PC-3 (cell line): ENCODE results near the gene NLGN1. TPM values are rescaled to one million over a fixed set of nuclear protein-coding genes. Genes with fewer than 3 reads are reported as not detected.

Experiments
- ATAC-seq: fragments of 200-7000 bp; cut with Tn5 transposase; 2 replicates; pipeline ENCODE4 v1.9.1; 2020; ENCODE audit warnings: mild to moderate bottlenecking, moderate library complexity
- BruUV-seq: library from RNA; stranded (reverse); fragments of 400-500 nt; replicated peaks from 2 replicates; lab custom pipeline; 2021; lab: Mats Ljungman, UMichigan
- CTCF ChIA-PET: fragments of 300-600 bp; sonication (Branson Sonifier 250); formaldehyde crosslinking; loops from one replicate; lab custom pipeline; 2022; ENCODE audit warnings: antibody characterized with exemption; lab: Charles Lee
- POLR2A ChIA-PET: fragments of 300-600 bp; sonication (Branson Sonifier 250); formaldehyde crosslinking; loops from one replicate; lab custom pipeline; 2022; ENCODE audit warnings: antibody characterized with exemption; ENCODE audit not compliant: unreplicated experiment; lab: Charles Lee
- DNase-seq: peaks from one replicate; pipeline ENCODE4 v3.0.0-alpha.2; 2015
- H2AFZ ChIP-seq: fragments of 300-600 bp; sonication (generic); 2 replicates; pipeline ENCODE4 v1.6.0; 2016; ENCODE audit warnings: antibody characterized with exemption, low read length
- H3F3A ChIP-seq: fragments of 300-600 bp; sonication (generic); one replicate; pipeline ENCODE4 v1.6.0; 2017; ENCODE audit warnings: antibody characterized with exemption, low read length, control low read depth, mild to moderate bottlenecking; ENCODE audit not compliant: unreplicated experiment
- H3K27ac ChIP-seq: fragments of 300-600 bp; sonication (generic); 2 replicates; pipeline ENCODE4 v1.5.1; 2016; ENCODE audit warnings: mild to moderate bottlenecking, low read length
- H3K27me3 ChIP-seq: fragments of 300-600 bp; sonication (generic); 2 replicates; pipeline ENCODE4 v1.6.1; 2016; ENCODE audit warnings: low read length, mixed read lengths
- H3K36me3 ChIP-seq: fragments of 300-600 bp; sonication (generic); 2 replicates; pipeline ENCODE4 v1.6.1; 2016; ENCODE audit warnings: low read depth, mixed run types, low read length, mixed read lengths
- H3K4me1 ChIP-seq: fragments of 300-600 bp; sonication (generic); 2 replicates; pipeline ENCODE4 v1.5.1; 2016; ENCODE audit warnings: low read length; ENCODE audit not compliant: insufficient read depth
- H3K4me2 ChIP-seq: fragments of 300-600 bp; sonication (generic); 2 replicates; pipeline ENCODE4 v1.6.0; 2016; ENCODE audit warnings: low read length
- H3K4me3 ChIP-seq: fragments of 300-600 bp; sonication (generic); 2 replicates; pipeline ENCODE4 v1.5.1; 2016; ENCODE audit warnings: mild to moderate bottlenecking, low read length, mixed read lengths
- H3K79me2 ChIP-seq: fragments of 300-600 bp; sonication (generic); 2 replicates; pipeline ENCODE4 v1.6.1; 2017; ENCODE audit warnings: low read length, mixed read lengths
- H3K9ac ChIP-seq: fragments of 300-600 bp; sonication (generic); 2 replicates; pipeline ENCODE4 v1.6.0; 2016; ENCODE audit warnings: mild to moderate bottlenecking, low read length
- H3K9me2 ChIP-seq: fragments of 300-600 bp; sonication (generic); replicated peaks from 2 replicates; pipeline ENCODE4 v1.6.1; 2016; ENCODE audit warnings: mixed run types, low read length, mixed read lengths
- H3K9me3 ChIP-seq: fragments of 300-600 bp; sonication (generic); 2 replicates; pipeline ENCODE4 v1.6.1; 2016; ENCODE audit warnings: low read length, mixed read lengths
- H4K20me1 ChIP-seq: fragments of 300-600 bp; sonication (generic); 2 replicates; pipeline ENCODE4 v1.6.1; 2016; ENCODE audit warnings: low read length, mixed read lengths
- CTCF ChIP-seq: fragments of 300-600 bp; sonication (generic); conservative IDR thresholded peaks from 2 replicates; pipeline ENCODE4 v1.5.1; 2017; ENCODE audit warnings: antibody characterized with exemption, low read depth, mild to moderate bottlenecking, low read length
- EZH2 ChIP-seq: fragments of 300-600 bp; sonication (generic); IDR thresholded peaks from one replicate; pipeline ENCODE4 v1.6.1; 2017; ENCODE audit warnings: antibody characterized with exemption, mild to moderate bottlenecking, low read length; ENCODE audit not compliant: unreplicated experiment
- EZH2phosphoT487 ChIP-seq: fragments of 300-600 bp; sonication (generic); IDR thresholded peaks from 2 replicates; pipeline ENCODE4 v1.6.1; 2018; ENCODE audit warnings: mild to moderate bottlenecking, antibody characterized with exemption, low read length, borderline replicate concordance
- intact Hi-C: fragments of 100-400 bp; cut with micrococcal nuclease; formaldehyde crosslinking; loops from 2 replicates; pipeline ENCODE4 v1.9.0; 2023
- total RNA-seq: library from RNA; depleted of rRNA; stranded (reverse); fragments of >200 nt; gene quantifications from 2 replicates; pipeline ENCODE4 v1.2.3, GENCODE V29; 2014

NLGN1 gene
- total RNA-seq, 1 experiment from 2014 or later: 0.77 TPM

GRCh38 chr3:173395073-173395411 is 2.5 kb upstream of the NLGN1 start:
- no peaks in the 10 kb centered on the region for H3K9me2 ChIP-seq
- peak overlapping the region; percentile 19; the same call in 1 of the 2 replicates for H3K27ac ChIP-seq
- H3K79me2 ChIP-seq: no peaks in the 10 kb centered on the region
- H3F3A ChIP-seq: no peaks in the 10 kb centered on the region
- H3K4me1 ChIP-seq: peaks cover 14% of the 10 kb centered on the region; the same call in 1 of the 2 replicates
- H2AFZ ChIP-seq: peak overlapping the region; percentile 82
- TF ChIP-seq EZH2 (no peak), EZH2phosphoT487 (no peak), CTCF (no peak)
- H3K36me3 ChIP-seq: no peaks in the 10 kb centered on the region
- H3K4me2 ChIP-seq: peak overlapping the region; percentile 85
- DNase-seq: peak; percentile 52
- BruUV-seq: no TSS peak
- POLR2A ChIA-PET: no interaction called here
- H3K4me3 ChIP-seq: peak overlapping the region; percentile 69
- peak overlapping the region; percentile 6; the same call in 1 of the 2 replicates for H3K9ac ChIP-seq
- H3K9me3 ChIP-seq: no peaks in the 10 kb centered on the region
- intact Hi-C loops: loop anchor here (10.0 kb wide), 1 partner anchor 560 kb away; no protein-coding TSS in a partner anchor
- H4K20me1 ChIP-seq: 0 out of 2 replicates have a peak, but pooled peaks cover 4% of the 10 kb centered on the region
- peak; percentile 48 for ATAC-seq
- CTCF ChIA-PET: no interaction called here
- peaks cover 70% of the 10 kb centered on the region for H3K27me3 ChIP-seq

- Histone ChIP-seq H3K27me3 (peaks cover 74% of the 10 kb centered on the region), H3K9me3 (no peaks in the 10 kb centered on the region), H3F3A (no peaks in the 10 kb centered on the region), H3K4me3 (peak overlapping the region; percentile 69), H4K20me1 (0 out of 2 replicates have a peak, but pooled peaks cover 4% of the 10 kb centered on the region), H3K9ac (peak overlapping the region; percentile 6; the same call in 1 of the 2 replicates), H3K4me2 (peak overlapping the region; percentile 85), H3K27ac (peak overlapping the region; percentile 19; the same call in 1 of the 2 replicates), H3K79me2 (no peaks in the 10 kb centered on the region), H3K9me2 (no peaks in the 10 kb centered on the region), H3K36me3 (no peaks in the 10 kb centered on the region), H2AFZ (peak overlapping the region; percentile 82), H3K4me1 (peaks cover 14% of the 10 kb centered on the region; the same call in 1 of the 2 replicates)
- ATAC-seq (peak; percentile 70), DNase-seq (peak; percentile 68)
- ChIA-PET POLR2A (no interaction called here), CTCF (no interaction called here)
- no TSS peak for BruUV-seq
- TF ChIP-seq EZH2phosphoT487 (peak; percentile 23; the same call in 1 of the 2 replicates), CTCF (no peak)
- intact Hi-C loops: loop anchor here (10.0 kb wide), 1 partner anchor 561 kb away; no protein-coding TSS in a partner anchor
These were observed 1.9 kb upstream of the NLGN1 start for GRCh38 chr3:173395412-173396181.
